ENCODE results near the gene CEP170. TPM values are rescaled to one million over a fixed set of nuclear protein-coding genes. Genes with fewer than 3 reads are reported as not detected.

Gene CEP170
- total and polyA plus RNA-seq, 3 donors from 2014 or later: 64.0 to 165 (median 132) TPM

DNA sequence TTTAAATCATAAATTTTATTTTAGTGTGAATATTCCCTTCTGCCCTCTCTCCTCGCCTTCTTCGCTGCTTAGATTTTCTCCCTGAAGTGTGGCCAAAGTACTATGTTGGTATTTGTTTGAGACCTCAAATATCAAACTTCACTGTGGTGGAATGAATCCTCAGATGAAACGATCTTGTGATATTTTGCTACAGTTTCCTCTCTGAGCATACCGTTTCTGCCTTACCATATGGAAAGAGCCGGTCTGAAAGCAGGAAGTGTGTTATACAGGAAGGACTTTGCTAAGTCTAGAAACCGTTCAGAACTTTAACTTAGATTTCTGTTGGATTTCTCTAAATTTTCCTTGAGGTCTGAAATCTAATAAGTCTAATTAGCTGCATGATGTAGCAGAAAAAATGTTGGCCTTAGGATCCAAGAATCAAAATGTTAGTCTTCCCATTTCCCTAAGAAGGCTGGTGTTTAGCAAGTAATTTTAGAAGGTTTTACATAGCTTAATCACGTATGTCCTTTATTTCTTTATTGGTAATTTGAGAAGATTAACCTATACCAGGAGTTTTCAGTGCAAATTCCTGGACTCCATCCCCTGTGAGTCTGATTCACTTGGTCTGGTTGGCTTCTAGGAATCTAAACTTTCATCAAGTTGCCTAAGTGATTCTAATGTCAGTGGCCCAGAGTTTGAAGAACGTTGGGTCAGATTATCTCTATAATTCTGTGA, 31.5 kb upstream of the CEP170 start:
- no peak overlapping the region for H3K27ac ChIP-seq
- H3K36me3 ChIP-seq (ENCODE audit: low read depth, missing control alignments): no peaks in the 10 kb centered on the region
- intact Hi-C loops (cut with DNase I; ENCODE audit: low total_unique reads): no loop called here

GRCh38 chr1:243281672-243282071, 26.6 kb upstream of the CEP170 start:
- Histone ChIP-seq H3K9me3 (no peaks in the 10 kb centered on the region), H3K27me3 (no peaks in the 10 kb centered on the region), H3K27ac (no peak overlapping the region), H3K4me1 (no peaks in the 10 kb centered on the region), H3K36me3 (ENCODE audit: low read depth, missing control alignments) (no peaks in the 10 kb centered on the region), H3K4me3 (no peak overlapping the region)
- no peak for TF ChIP-seq POLR2A (IDR thresholded peaks at IDR 0.05)
- TF ChIP-seq, protein P1, sequence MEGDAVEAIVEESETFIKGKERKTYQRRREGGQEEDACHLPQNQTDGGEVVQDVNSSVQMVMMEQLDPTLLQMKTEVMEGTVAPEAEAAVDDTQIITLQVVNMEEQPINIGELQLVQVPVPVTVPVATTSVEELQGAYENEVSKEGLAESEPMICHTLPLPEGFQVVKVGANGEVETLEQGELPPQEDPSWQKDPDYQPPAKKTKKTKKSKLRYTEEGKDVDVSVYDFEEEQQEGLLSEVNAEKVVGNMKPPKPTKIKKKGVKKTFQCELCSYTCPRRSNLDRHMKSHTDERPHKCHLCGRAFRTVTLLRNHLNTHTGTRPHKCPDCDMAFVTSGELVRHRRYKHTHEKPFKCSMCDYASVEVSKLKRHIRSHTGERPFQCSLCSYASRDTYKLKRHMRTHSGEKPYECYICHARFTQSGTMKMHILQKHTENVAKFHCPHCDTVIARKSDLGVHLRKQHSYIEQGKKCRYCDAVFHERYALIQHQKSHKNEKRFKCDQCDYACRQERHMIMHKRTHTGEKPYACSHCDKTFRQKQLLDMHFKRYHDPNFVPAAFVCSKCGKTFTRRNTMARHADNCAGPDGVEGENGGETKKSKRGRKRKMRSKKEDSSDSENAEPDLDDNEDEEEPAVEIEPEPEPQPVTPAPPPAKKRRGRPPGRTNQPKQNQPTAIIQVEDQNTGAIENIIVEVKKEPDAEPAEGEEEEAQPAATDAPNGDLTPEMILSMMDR (IDR thresholded peaks at IDR 0.05): no peak
- DNase-seq: no peak
- intact Hi-C loops (cut with DNase I; ENCODE audit: low total_unique reads): no loop called here
- WGBS, 2 donors: 97% methylated on average over 5 of the region's 5 CpGs

More for the DNA sequence above, 31.5 kb upstream of the CEP170 start:
- no peaks in the 10 kb centered on the region for H3K27me3 ChIP-seq
- H3K4me1 ChIP-seq: peaks cover 4% of the 10 kb centered on the region
- H3K4me3 ChIP-seq: no peak overlapping the region
- no peak for DNase-seq
- H3K9me3 ChIP-seq: no peaks in the 10 kb centered on the region
- TF ChIP-seq POLR2A (IDR thresholded peaks at IDR 0.05): no peak
- TF ChIP-seq, protein P1 (IDR thresholded peaks at IDR 0.05): no peak
- WGBS, 2 donors: 45 to 55% methylated on average over 8 of the region's 8 CpGs

DNA sequence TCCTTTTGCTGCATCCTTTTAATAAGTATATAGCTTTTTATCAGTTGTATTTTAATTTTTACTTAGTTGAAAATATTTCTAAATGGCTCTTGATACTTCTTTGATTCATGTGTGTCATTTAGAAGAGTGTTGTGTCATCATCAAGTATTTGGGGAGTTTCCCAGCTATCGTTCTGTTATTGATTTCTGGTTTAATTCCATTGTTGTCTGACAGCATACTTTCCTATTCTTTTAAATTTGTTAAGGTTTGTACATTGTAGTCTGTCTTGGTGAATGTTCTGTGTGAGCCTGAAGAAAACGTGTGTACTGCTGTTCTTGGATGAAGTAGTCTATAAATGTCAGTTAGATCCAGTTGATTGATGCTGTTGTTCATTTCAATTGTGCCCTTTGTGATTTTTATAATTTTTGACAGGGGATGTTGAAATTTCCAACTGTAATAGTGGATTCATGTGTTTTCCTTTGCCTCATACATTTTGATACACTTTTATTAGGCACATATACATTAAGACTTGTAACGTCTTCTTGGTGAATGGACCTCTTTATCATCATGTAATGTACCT, 25.6 kb upstream of the CEP170 start:
- no peaks in the 10 kb centered on the region for H3K9me3 ChIP-seq
- DNase-seq: no peak
- no peaks in the 10 kb centered on the region for H3K36me3 ChIP-seq (ENCODE audit: low read depth, missing control alignments)
- WGBS, 2 donors: 66 to 79% methylated on average over 3 of the region's 3 CpGs
- H3K4me3 ChIP-seq: no peak overlapping the region
- H3K27ac ChIP-seq: no peak overlapping the region
- no peaks in the 10 kb centered on the region for H3K27me3 ChIP-seq
- TF ChIP-seq POLR2A (IDR thresholded peaks at IDR 0.05): no peak
- TF ChIP-seq, protein P1 (IDR thresholded peaks at IDR 0.05): no peak
- no peaks in the 10 kb centered on the region for H3K4me1 ChIP-seq
- intact Hi-C loops (cut with DNase I; ENCODE audit: low total_unique reads): no loop called here

- intact Hi-C loops (cut with DNase I; ENCODE audit: low total_unique reads): no loop called here
- Histone ChIP-seq H3K27me3 (no peaks in the 10 kb centered on the region), H3K4me3 (no peak overlapping the region), H3K4me1 (peaks cover 3% of the 10 kb centered on the region), H3K36me3 (ENCODE audit: low read depth, missing control alignments) (no peaks in the 10 kb centered on the region), H3K9me3 (no peaks in the 10 kb centered on the region), H3K27ac (no peak overlapping the region)
- no peak for DNase-seq
- no peak for TF ChIP-seq POLR2A (IDR thresholded peaks at IDR 0.05)
- TF ChIP-seq, protein P1 (IDR thresholded peaks at IDR 0.05): no peak
- WGBS, 2 donors: 81 to 88% methylated on average over 3 of the region's 3 CpGs
Measured at GRCh38 chr1:243275316-243275715, 20.2 kb upstream of the CEP170 start.

DNA sequence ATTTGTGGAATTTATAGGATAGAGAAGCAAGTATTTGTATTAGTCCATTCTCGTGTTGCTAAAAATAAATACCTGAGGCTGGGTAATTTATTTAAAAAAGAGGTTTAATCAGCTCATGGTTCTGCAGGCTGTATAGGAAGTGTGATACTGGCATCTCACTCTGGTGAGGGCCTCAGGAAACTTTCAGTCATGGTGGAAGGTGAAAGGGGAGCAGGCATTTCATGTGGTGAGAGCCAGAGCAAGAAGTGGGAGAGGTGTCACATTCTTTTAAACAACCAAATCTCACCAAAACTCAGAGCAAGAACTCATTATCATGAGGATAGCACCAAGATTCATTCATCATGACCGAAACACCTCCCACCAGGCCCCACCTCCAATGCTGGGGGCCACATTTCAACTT, 18.9 kb upstream of the CEP170 start:
- Histone ChIP-seq H3K4me1 (peaks cover 4% of the 10 kb centered on the region), H3K27ac (no peak overlapping the region), H3K27me3 (no peaks in the 10 kb centered on the region), H3K36me3 (ENCODE audit: low read depth, missing control alignments) (no peaks in the 10 kb centered on the region), H3K4me3 (no peak overlapping the region), H3K9me3 (no peaks in the 10 kb centered on the region)
- WGBS, 2 donors: 91 to 93% methylated on average over 2 of the region's 2 CpGs
- intact Hi-C loops (cut with DNase I; ENCODE audit: low total_unique reads): no loop called here
- DNase-seq: no peak
- no peak for TF ChIP-seq POLR2A (IDR thresholded peaks at IDR 0.05)
- TF ChIP-seq, protein P1 (IDR thresholded peaks at IDR 0.05): no peak

Measured in testis (tissue), 3 donors.